ENCODE results near the gene DCLK2.

- TF ChIP-seq CTCF (IDR thresholded peaks at IDR 0.05; ENCODE audit: poor library complexity, severe bottlenecking): no peak
- no peak for TF ChIP-seq EP300 (conservative IDR thresholded peaks at IDR 0.05; ENCODE audit: poor library complexity, severe bottlenecking)
- no peak for TF ChIP-seq EZH2 (IDR thresholded peaks at IDR 0.05; ENCODE audit: borderline replicate concordance, insufficient read depth, low read length, poor library complexity, severe bottlenecking)
- no peak for TF ChIP-seq POLR2AphosphoS5 (IDR thresholded peaks at IDR 0.05)
- TF ChIP-seq REST (IDR thresholded peaks at IDR 0.05; ENCODE audit: borderline replicate concordance): no peak
- TF ChIP-seq TAF1 (IDR thresholded peaks at IDR 0.05; ENCODE audit: low read depth): no peak
- no peak for TF ChIP-seq MXI1 (conservative IDR thresholded peaks at IDR 0.05; ENCODE audit: poor library complexity, severe bottlenecking)
- TF ChIP-seq RAD21 (conservative IDR thresholded peaks at IDR 0.05): no peak
- no peak for TF ChIP-seq SMC3 (conservative IDR thresholded peaks at IDR 0.05; ENCODE audit: poor library complexity)
These were observed 48.1 kb downstream of the DCLK2 start for GRCh38 chr4:150126201-150126863.
